HepG2 (cell line): ENCODE data around the gene TBC1D4. TPM values are rescaled to one million over a fixed set of nuclear protein-coding genes. Genes with fewer than 3 reads are reported as not detected.

Experiments used
- ATAC-seq: fragments of 200-7000 bp; cut with Tn5 transposase; 3 replicates; pipeline ENCODE4 v1.9.1; 2020; ENCODE audit warnings: mild to moderate bottlenecking, moderate library complexity
- BruUV-seq: library from RNA; stranded (reverse); fragments of 400-500 nt; replicated peaks from 2 replicates; lab custom pipeline; 2021; lab: Mats Ljungman, UMichigan
- CTCF ChIA-PET: fragments of 300-600 bp; formaldehyde crosslinking; extraction: SDS; loops from one replicate; lab custom pipeline; 2021; ENCODE audit warnings: low total read pairs, inconsistent platforms, low intra/inter-chr PET ratio; lab: Yijun Ruan, JAX
- POLR2A ChIA-PET: fragments of 350-600 bp; sonication (Branson Sonifier 250); formaldehyde crosslinking; loops from one replicate; lab custom pipeline; 2020; ENCODE audit warnings: antibody characterized with exemption, inconsistent platforms; lab: Yijun Ruan, JAX
- DNase-seq: peaks from one replicate; pipeline ENCODE4 v3.0.0-alpha.2; 2015; ENCODE audit warnings: low spot score
- FAIRE-seq: peaks from 3 replicates; lab custom pipeline; 2011; peaks lifted over from hg19 to GRCh38; lab: Jason Lieb, UNC
- H2AFZ ChIP-seq: one replicate; pipeline ENCODE4 v1.6.1; 2011; ENCODE audit warnings: low read length, inconsistent platforms
- H3K27ac ChIP-seq: fragments of 300-600 bp; 3 replicates; pipeline ENCODE4 v1.8.0; 2011; ENCODE audit warnings: mixed run types, mild to moderate bottlenecking, mixed read lengths, low read length, inconsistent platforms; ENCODE audit not compliant: insufficient read depth; ENCODE audit errors: extremely low read length
- H3K27me3 ChIP-seq, 2 experiments: fragments of 200-600 bp in 1 of 2; 2 replicates in 1 of 2; 3 replicates in 1 of 2; pipeline versions ENCODE4 v1.6.0 to v1.8.0; 2011; ENCODE audit warnings: low read length in 2 of 2, mild to moderate bottlenecking in 2 of 2, moderate library complexity in 2 of 2, inconsistent platforms in 1 of 2; ENCODE audit not compliant: insufficient read depth in 2 of 2, control insufficient read depth in 1 of 2
- H3K36me3 ChIP-seq, 2 experiments: fragments of 200-600 bp in 1 of 2; replicated peaks in 1 of 2; 2 replicates in 1 of 2; 3 replicates in 1 of 2; pipeline versions ENCODE4 v1.5.1 to v1.8.0; 2011; ENCODE audit warnings: low read length in 2 of 2, inconsistent platforms in 1 of 2; ENCODE audit not compliant: insufficient read depth in 2 of 2, control insufficient read depth in 1 of 2
- H3K4me1 ChIP-seq: 2 replicates; pipeline ENCODE4 v1.5.1; 2012; ENCODE audit warnings: low read length, inconsistent platforms; ENCODE audit not compliant: insufficient read depth
- H3K4me2 ChIP-seq: 2 replicates; pipeline ENCODE4 v1.6.0; 2011; ENCODE audit warnings: low read depth, low read length, inconsistent platforms
- H3K4me3 ChIP-seq, 3 experiments: fragments of 200-600 bp in 1 of 3; sonication (generic), shearing (Covaris generic) in 1 of 3; replicated peaks in 1 of 3; 2 replicates each; pipeline ENCODE4 v1.5.1; 2011 to 2016; ENCODE audit warnings: low read length in 3 of 3, inconsistent platforms in 2 of 3, low read depth in 2 of 3, mild to moderate bottlenecking in 2 of 3, control low read depth in 1 of 3, mixed read lengths in 1 of 3; ENCODE audit not compliant: insufficient read depth in 1 of 3
- H3K79me2 ChIP-seq: one replicate; pipeline ENCODE4 v1.6.1; 2011; ENCODE audit warnings: low read length, inconsistent platforms; ENCODE audit not compliant: insufficient read depth
- H3K9ac ChIP-seq: 2 replicates; pipeline ENCODE4 v1.6.0; 2011; ENCODE audit warnings: mild to moderate bottlenecking, low read depth, low read length, inconsistent platforms; ENCODE audit not compliant: insufficient read depth
- H3K9me3 ChIP-seq: 2 replicates; pipeline ENCODE4 v1.5.1; 2012; ENCODE audit warnings: mild to moderate bottlenecking, low read length
- H4K20me1 ChIP-seq: 2 replicates; pipeline ENCODE4 v1.6.0; 2011; ENCODE audit warnings: inconsistent platforms, mild to moderate bottlenecking, low read length, moderate library complexity; ENCODE audit not compliant: insufficient read depth
- HNRNPH1 ChIP-seq: fragments of 200-400 bp; formaldehyde crosslinking; optimal IDR thresholded peaks from 2 replicates; pipeline ENCODE3; 2017; ENCODE audit warnings: mild to moderate bottlenecking, low read depth, low read length
- KLF11 ChIP-seq: IDR thresholded peaks from 2 replicates; pipeline ENCODE4 v1.6.1; 2016; ENCODE audit warnings: missing compliant biosample characterization
- LBX2 ChIP-seq: sonication (generic); formaldehyde crosslinking; IDR thresholded peaks from 2 replicates; pipeline ENCODE4 v1.5.0; 2020; ENCODE audit warnings: missing genetic modification reagents, mild to moderate bottlenecking, borderline replicate concordance
- MED13 ChIP-seq: sonication (generic); formaldehyde crosslinking; IDR thresholded peaks from 2 replicates; pipeline ENCODE4 v1.5.0; 2020; ENCODE audit warnings: missing genetic modification reagents
- NR0B2 ChIP-seq: sonication (generic); formaldehyde crosslinking; IDR thresholded peaks from 2 replicates; pipeline ENCODE4 v1.4.0; 2020; ENCODE audit warnings: mild to moderate bottlenecking, missing genetic modification reagents
- SMYD3 ChIP-seq: sonication (generic); formaldehyde crosslinking; IDR thresholded peaks from 2 replicates; pipeline ENCODE4 v1.8.1; 2023; ENCODE audit warnings: mild to moderate bottlenecking, missing genetic modification reagents
- SRF ChIP-seq: IDR thresholded peaks from 2 replicates; pipeline ENCODE4 v1.6.1; 2011; ENCODE audit warnings: mild to moderate bottlenecking, low read depth, low read length, moderate library complexity
- THAP8 ChIP-seq: sonication (generic); formaldehyde crosslinking; IDR thresholded peaks from 2 replicates; pipeline ENCODE4 v1.5.1; 2020; ENCODE audit warnings: missing genetic modification reagents, mild to moderate bottlenecking, borderline replicate concordance
- ZFX ChIP-seq: sonication (generic); formaldehyde crosslinking; IDR thresholded peaks from 2 replicates; pipeline ENCODE4 v1.4.0; 2020; ENCODE audit warnings: mild to moderate bottlenecking, low read depth, missing genetic modification reagents, moderate library complexity
- WGBS: methylation state at CpG from one replicate; pipeline ENCODE4 v1.1.6; 2017; ENCODE audit warnings: low lambda C conversion rate; 5-methylcytosine and 5-hydroxymethylcytosine counted together
- in situ Hi-C: cut with HindIII; loops from 2 replicates; pipeline ENCODE4 v1.10.0; 2017; ENCODE audit warnings: low pct_unique_long_range_greater_than_20kb; ENCODE audit not compliant: extremely low pct_ligation_motif_present
- intact Hi-C: fragments of 100-400 bp; cut with micrococcal nuclease; formaldehyde crosslinking; loops from one replicate; pipeline ENCODE4 v1.10.0; 2022; ENCODE audit not compliant: unreplicated experiment
- polyA plus RNA-seq, 8 experiments: library from polyadenylated mRNA; depleted of rRNA in 3 of 8; stranded (reverse) in 7 of 8; unstranded in 1 of 8; fragments of >200 nt; fragmentation: Illumina TruSeq in 4 of 8; extraction: Trizol in 4 of 8; gene quantifications; 2 replicates each; pipeline versions ENCODE4 v1.2.1 to v1.2.3, GENCODE V29; 2011 to 2016; ENCODE audit warnings: low read depth in 4 of 8, missing spikeins in 1 of 8, mixed read lengths in 1 of 8; ENCODE audit not compliant: insufficient read depth in 1 of 8
- total RNA-seq, 5 experiments: library from RNA; depleted of rRNA; stranded (reverse); fragments of >200 nt; fragmentation: Illumina TruSeq; extraction: Trizol; gene quantifications; 2 replicates each; pipeline ENCODE4 v1.2.3, GENCODE V29; 2016; ENCODE audit warnings: low read depth in 1 of 5

TBC1D4 gene
- total and polyA plus RNA-seq, 2 of the 13 experiments (the other 11 are each of a cell fraction or from before 2014, with no cell fraction given): 35.9 to 64.4 TPM

- no TSS peak for BruUV-seq
- FAIRE-seq (no peak), DNase-seq (no peak), ATAC-seq (no peak)
- POLR2A ChIA-PET: no interaction called here
- WGBS: 97% methylated on average over 2 of the region's 2 CpGs
- no peak for TF ChIP-seq HNRNPH1
- TF ChIP-seq SRF: no peak
- TF ChIP-seq ZFX (CRISPR knock-in tag): no peak
- TF ChIP-seq THAP8 (CRISPR knock-in tag): no peak
- no peak for TF ChIP-seq MED13 (CRISPR knock-in tag)
- TF ChIP-seq NR0B2: no peak
- no peak for TF ChIP-seq LBX2
- TF ChIP-seq SMYD3: no peak
- TF ChIP-seq KLF11: no peak
- CTCF ChIA-PET: no interaction called here
- Histone ChIP-seq H2AFZ (no peak overlapping the region), H3K79me2 (peaks cover 20% of the 10 kb centered on the region), H3K27me3 (no peaks in the 10 kb centered on the region), H3K9ac (no peak overlapping the region), H3K4me1 (peaks cover 28% of the 10 kb centered on the region), H3K4me3 (no peak overlapping the region), H4K20me1 (peaks cover 14% of the 10 kb centered on the region), H3K27ac (no peak overlapping the region), H3K9me3 (no peaks in the 10 kb centered on the region), H3K4me2 (no peak overlapping the region), H3K36me3 (peaks cover 16 to 52% of the 10 kb centered on the region in 2 experiments)
- intact Hi-C loops: loop anchor here (5.0 kb wide), 2 partner anchors 67 to 188 kb away; partner anchors contain the start of gene UCHL3
- in situ Hi-C loops: no loop called here
Observed at GRCh38 chr13:75359266-75359665, 122.7 kb downstream of the TBC1D4 start.
